Muscle layer of colon (tissue), 2 donors: ENCODE results near the gene CCND3.

Experiments used
- H3K27ac ChIP-seq: one replicate; pipeline ENCODE4 v1.7.0; 2013; ENCODE audit warnings: low read depth, mild to moderate bottlenecking, low read length, moderate library complexity
- H3K27me3 ChIP-seq, 2 donors: one replicate each; pipeline ENCODE4 v1.7.0; 2013; ENCODE audit warnings: low read length in 2 of 2, mild to moderate bottlenecking in 2 of 2; ENCODE audit not compliant: insufficient read depth in 2 of 2, control insufficient read depth in 1 of 2
- H3K36me3 ChIP-seq: one replicate; pipeline ENCODE4 v1.7.0; 2013; ENCODE audit warnings: mild to moderate bottlenecking, low read length; ENCODE audit not compliant: insufficient read depth
- H3K4me1 ChIP-seq: one replicate; pipeline ENCODE4 v1.7.0; 2013; ENCODE audit warnings: mild to moderate bottlenecking, low read length; ENCODE audit not compliant: insufficient read depth
- H3K4me3 ChIP-seq, 2 donors: one replicate each; pipeline ENCODE4 v1.7.0; 2013; ENCODE audit warnings: low read length in 2 of 2, low read depth in 1 of 2, mild to moderate bottlenecking in 1 of 2, moderate library complexity in 1 of 2
- H3K9ac ChIP-seq: one replicate; pipeline ENCODE4 v1.7.0; 2013; ENCODE audit warnings: low read length
- H3K9me3 ChIP-seq: one replicate; pipeline ENCODE4 v1.7.0; 2013; ENCODE audit warnings: mild to moderate bottlenecking, low read length
- donor health status: abdominal sarcoma.
- donor health status: Adenocarcinoma of cecum.

CCND3 gene

DNA sequence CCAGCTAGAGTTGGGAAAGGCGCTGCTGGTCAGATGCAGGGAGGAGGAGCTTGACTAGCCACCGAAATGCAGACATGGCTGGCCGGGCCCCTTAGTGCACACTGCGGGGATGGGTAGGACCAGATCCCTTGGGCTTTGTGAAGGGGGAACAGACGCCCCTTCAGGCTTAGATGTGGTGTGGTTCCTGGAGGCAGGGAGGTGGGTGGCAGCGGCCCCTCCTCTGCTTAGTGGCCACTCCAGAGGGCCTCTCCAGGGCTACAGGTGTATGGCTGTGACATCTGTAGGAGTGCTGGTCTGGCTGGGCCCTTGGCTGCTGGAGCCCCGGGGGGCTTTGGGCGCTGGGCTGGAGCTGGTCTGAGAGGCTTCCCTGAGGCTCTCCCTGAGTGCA is 5.9 kb downstream of the CCND3 start:
- Histone ChIP-seq H3K27me3 (no peaks in the 10 kb centered on the region), H3K9ac (no peak overlapping the region), H3K4me1 (peaks cover 43% of the 10 kb centered on the region), H3K9me3 (no peaks in the 10 kb centered on the region), H3K36me3 (peaks cover 56% of the 10 kb centered on the region), H3K4me3 (no peak overlapping the region), H3K27ac (no peak overlapping the region)

DNA sequence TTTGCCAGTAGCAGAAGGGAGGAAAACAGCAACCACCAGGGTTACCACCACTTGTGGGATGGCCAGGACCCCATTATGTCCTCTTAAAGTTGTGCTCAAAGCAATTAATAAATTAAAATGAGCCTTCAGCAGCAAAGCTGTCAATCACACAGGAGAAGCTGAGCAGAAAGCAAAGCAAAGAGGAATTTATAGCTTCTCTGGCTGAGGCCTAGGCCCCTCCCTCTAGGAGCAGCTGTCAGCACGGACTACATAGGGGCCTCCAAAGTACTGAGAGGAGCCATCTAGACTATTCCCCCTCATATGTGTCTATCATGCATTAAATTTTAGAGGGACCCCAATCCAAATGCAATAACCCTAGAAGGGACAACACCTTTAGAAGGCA is 6.4 kb downstream of the CCND3 start:
- Histone ChIP-seq H3K4me1 (peaks cover 38% of the 10 kb centered on the region), H3K9me3 (no peaks in the 10 kb centered on the region), H3K27me3 (no peaks in the 10 kb centered on the region), H3K27ac (no peak overlapping the region), H3K36me3 (peaks cover 61% of the 10 kb centered on the region), H3K9ac (no peak overlapping the region), H3K4me3 (no peak overlapping the region)

DNA sequence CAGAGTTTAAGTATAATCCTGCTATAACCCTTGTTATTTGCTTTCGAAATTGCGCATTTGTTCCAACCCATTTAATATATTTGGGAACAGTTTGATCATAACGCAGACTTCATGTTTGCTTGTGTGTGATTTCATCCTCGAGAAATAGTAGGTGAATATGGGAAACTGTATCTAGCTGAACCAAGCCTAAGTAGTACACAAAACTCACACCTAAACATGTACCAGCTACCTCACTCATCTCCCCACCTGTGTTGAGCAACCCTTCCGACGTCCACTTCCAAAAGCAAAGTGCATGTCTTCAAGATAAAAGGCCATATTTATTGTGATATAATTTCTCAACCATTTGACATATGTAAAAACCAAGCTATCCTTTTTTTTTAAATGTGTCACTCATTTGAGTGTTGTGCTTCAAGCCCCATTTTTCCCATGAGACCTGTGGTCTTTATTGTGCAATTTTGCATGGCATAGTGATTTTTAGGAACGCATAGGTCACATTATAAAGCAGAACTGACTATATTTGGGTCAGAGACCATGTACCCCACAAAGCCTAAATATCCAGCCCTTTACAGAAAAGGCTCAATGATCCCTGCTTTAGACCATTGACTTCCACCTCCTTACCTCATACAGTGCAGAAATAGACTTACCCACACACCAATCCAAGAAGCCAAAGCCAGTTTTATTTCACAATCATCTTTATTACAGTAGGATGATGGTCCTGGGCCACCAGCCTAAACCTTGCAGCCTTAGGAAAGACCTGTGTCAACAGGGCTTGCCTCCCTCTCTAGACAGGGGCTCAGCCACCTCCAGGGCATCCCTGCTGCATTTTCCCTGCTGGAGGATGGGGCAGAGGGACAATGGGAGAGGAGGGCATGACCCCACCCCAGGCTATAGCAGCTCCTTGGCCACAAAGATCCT is 7.1 kb downstream of the CCND3 start:
- Histone ChIP-seq H3K4me3 (no peak overlapping the region), H3K36me3 (peaks cover 67% of the 10 kb centered on the region), H3K9ac (no peak overlapping the region), H3K9me3 (no peaks in the 10 kb centered on the region), H3K27me3 (no peaks in the 10 kb centered on the region), H3K27ac (no peak overlapping the region), H3K4me1 (peaks cover 32% of the 10 kb centered on the region)

DNA sequence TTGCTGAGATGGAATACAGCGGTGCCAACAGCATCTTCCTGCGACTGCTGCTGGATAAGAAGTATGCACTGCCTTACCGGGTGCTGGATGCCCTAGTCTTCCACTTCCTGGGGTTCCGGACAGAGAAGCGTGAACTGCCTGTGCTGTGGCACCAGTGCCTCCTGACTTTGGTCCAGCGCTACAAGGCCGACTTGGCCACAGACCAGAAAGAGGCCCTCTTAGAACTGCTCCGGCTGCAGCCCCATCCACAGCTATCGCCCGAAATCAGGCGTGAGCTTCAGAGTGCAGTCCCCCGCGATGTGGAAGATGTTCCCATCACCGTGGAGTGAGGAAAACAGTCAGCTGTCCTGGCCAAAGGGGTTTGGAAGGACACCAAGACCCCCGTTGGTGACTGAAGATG is 9.2 kb downstream of the CCND3 start:
- no peaks in the 10 kb centered on the region for H3K27me3 ChIP-seq
- H3K27ac ChIP-seq: no peak overlapping the region
- peaks cover 10% of the 10 kb centered on the region for H3K4me1 ChIP-seq
- H3K9ac ChIP-seq: no peak overlapping the region
- no peaks in the 10 kb centered on the region for H3K9me3 ChIP-seq
- no peak overlapping the region for H3K4me3 ChIP-seq
- peaks cover 87% of the 10 kb centered on the region for H3K36me3 ChIP-seq

DNA sequence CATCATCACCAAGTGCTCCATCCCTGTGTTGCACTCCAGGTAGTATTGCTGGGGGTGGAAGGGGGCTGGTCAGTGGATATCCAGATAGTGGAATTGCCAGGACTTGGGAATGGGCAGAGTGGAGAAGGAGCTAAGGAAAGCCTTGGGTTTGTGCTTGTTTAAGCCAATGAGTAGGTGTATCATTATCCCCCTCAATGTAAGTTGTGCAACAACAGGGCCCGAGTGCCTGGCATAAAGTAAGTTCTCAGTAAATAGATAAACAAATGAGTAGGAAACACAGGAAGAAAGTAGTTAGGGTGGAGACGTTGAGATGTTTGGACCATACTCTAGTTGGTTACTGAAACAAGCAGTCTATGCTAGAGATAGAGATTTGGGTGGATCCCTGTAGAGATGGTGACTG is 9.8 kb downstream of the CCND3 start:
- H3K4me3 ChIP-seq: no peak overlapping the region
- no peak overlapping the region for H3K27ac ChIP-seq
- peaks cover 88% of the 10 kb centered on the region for H3K36me3 ChIP-seq
- peaks cover 4% of the 10 kb centered on the region for H3K4me1 ChIP-seq
- no peaks in the 10 kb centered on the region for H3K27me3 ChIP-seq
- no peak overlapping the region for H3K9ac ChIP-seq
- H3K9me3 ChIP-seq: no peaks in the 10 kb centered on the region

DNA sequence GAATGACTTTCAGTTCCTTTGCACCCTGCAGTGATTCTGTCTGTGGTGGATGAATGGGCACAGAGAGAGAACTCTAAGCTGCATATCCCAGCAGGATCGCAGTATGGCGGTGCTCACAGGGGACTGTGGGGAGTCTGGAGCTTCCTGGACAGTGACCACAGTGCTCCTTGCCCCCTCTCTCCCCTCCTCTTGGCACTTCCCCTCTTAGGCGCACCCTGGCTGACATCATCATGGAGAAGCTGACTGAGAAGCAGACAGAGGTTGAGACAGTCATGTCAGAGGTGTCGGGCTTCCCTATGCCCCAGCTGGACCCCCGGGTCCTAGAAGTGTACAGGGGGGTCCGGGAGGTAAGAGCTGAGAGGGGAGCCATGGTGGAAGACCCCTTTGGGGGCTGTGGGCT is 11.7 kb downstream of the CCND3 start:
- H3K27ac ChIP-seq: no peak overlapping the region
- no peaks in the 10 kb centered on the region for H3K4me1 ChIP-seq
- no peaks in the 10 kb centered on the region for H3K9me3 ChIP-seq
- H3K4me3 ChIP-seq: no peak overlapping the region
- H3K9ac ChIP-seq: no peak overlapping the region
- H3K27me3 ChIP-seq: no peaks in the 10 kb centered on the region
- H3K36me3 ChIP-seq: peaks cover 69% of the 10 kb centered on the region

DNA sequence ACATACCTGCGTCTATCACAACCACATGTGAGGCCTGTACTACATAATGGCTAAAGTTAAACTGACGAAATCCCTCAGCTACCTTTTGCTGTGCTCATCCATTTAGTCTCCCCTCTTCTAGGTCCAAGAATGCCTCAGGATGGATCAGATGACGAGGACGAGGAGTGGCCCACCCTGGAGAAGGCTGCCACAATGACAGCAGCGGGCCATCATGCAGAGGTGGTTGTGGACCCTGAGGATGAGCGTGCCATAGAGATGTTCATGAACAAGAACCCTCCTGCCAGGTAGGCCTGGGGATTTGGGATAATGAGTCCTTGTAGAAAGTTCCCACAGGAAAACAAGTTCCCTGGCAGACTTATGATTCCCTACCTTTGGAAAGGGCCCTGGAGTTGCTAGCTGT is 14.4 kb downstream of the CCND3 start:
- H3K27ac ChIP-seq: no peak overlapping the region
- no peak overlapping the region for H3K9ac ChIP-seq
- H3K4me3 ChIP-seq: no peak overlapping the region
- no peaks in the 10 kb centered on the region for H3K27me3 ChIP-seq
- peaks cover 8% of the 10 kb centered on the region for H3K4me1 ChIP-seq
- no peaks in the 10 kb centered on the region for H3K9me3 ChIP-seq
- peaks cover 50% of the 10 kb centered on the region for H3K36me3 ChIP-seq

DNA sequence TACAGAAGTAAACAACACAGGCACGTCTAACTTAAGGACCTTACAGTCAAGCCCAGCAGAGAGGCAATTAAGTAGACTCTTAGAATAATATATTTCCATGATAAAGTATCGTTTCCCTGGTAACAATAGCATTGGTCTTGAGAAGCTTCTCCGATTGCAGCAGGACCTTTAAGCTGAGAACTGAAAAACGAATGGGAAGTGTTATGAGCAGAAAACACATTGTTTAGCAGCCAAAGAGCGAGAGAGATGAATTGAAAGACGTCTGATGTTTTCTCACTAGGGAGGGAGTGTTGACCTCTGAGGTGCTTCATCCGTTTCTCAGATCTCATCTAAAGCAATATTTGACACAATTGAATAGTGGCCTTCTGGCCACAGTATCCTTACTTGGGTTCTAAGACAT is 19.5 kb downstream of the CCND3 start:
- peaks cover 29% of the 10 kb centered on the region for H3K4me1 ChIP-seq
- peak overlapping the region; percentile 91 to 96 for H3K4me3 ChIP-seq
- H3K9me3 ChIP-seq: no peaks in the 10 kb centered on the region
- H3K27ac ChIP-seq: no peak overlapping the region
- no peaks in the 10 kb centered on the region for H3K27me3 ChIP-seq
- peaks cover under 1% of the 10 kb centered on the region for H3K36me3 ChIP-seq
- peak overlapping the region; percentile 96 for H3K9ac ChIP-seq

DNA sequence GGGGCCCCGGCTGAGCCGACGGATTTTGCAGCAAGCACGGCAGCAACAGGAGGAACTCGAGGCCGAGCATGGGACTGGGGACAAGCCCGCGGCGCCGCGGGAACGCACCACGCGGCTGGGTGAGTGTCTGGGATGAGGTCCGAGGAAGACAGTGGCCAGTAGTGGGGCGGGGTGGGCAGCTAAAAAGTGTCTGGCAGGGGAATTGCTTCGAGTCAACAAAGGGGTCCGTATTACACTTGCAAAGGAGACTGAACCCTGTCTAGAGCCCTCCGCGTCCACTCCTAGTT is 20.0 kb downstream of the CCND3 start:
- H3K4me1 ChIP-seq: peaks cover 29% of the 10 kb centered on the region
- peak overlapping the region; percentile 96 for H3K9ac ChIP-seq
- H3K27me3 ChIP-seq: no peaks in the 10 kb centered on the region
- H3K4me3 ChIP-seq: peak overlapping the region; percentile 91 to 96
- peak overlapping the region; percentile 95 for H3K27ac ChIP-seq
- H3K36me3 ChIP-seq: no peaks in the 10 kb centered on the region
- H3K9me3 ChIP-seq: no peaks in the 10 kb centered on the region

DNA sequence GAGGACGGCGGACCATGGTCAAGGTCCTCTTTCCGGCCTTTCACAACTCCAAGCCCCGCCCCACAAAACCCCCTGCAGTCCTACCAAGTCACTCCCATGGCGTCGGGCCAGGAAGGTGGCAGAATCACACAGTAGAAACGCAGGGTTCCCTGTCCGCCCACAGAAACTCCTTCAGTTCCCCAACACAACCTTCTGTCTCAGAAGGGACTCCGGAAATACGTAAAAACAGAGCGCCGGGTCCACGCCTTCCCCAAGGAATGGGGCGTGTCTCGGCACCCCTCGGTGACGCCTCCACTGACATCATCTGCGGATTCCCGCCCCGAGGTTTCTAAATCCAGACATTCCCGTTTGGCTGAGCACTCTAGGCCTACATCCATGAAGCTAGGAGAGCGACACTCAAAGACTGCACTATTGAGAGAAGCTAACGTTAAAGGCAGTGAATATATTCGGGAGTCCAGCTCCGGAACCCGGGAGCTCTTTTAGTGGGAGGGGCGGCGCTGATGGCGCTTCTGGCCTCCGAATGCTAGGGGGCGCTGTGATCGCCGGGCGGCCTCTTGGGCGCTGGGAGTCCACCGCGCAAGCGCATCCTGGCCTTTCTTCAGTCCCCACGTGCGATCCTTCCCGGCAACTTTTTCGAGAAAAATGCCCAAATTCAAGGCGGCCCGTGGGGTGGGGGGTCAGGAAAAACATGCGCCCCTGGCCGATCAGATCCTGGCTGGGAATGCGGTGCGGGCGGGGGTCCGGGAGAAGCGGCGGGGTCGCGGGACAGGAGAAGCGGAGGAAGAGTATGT is 20.5 kb downstream of the CCND3 start, which contains the start of the genes BYSL and MED20:
Gene BYSL (plus strand): TSS at position 579 of the 791 bp plus-strand sequence. CDS start 64 bp downstream, at position 643.
Gene MED20 (minus strand): TSS at position 219 of the 791 bp plus-strand sequence. CDS start 121 bp downstream, at position 98.
- H3K4me1 ChIP-seq: peaks cover 29% of the 10 kb centered on the region
- no peaks in the 10 kb centered on the region for H3K27me3 ChIP-seq
- H3K9me3 ChIP-seq: no peaks in the 10 kb centered on the region
- H3K9ac ChIP-seq: peak within 1 kb of the TSS; percentile 96
- H3K36me3 ChIP-seq: no peaks in the 10 kb centered on the region
- H3K27ac ChIP-seq: peak within 1 kb of the TSS; percentile 95
- peak within 1 kb of the TSS; percentile 91 to 96 for H3K4me3 ChIP-seq

DNA sequence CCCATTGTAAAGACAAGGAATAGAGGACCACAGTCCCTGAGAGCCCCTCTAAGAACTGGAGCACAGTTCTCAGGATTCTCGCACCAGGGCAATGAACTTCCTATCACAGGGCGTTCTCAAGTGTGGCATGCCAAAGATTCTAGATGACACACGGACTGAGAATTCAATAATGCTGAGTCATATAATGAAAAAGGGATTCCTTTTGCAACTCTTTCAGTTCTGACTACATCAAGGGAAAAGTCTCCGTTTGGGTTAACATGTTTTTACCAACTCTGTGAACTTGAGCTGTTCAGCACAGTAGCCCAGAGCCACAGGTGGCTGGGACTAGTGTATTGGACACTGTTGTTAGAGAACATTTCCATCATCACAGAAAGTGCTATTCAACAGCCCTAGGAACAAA is 24.1 kb downstream of the CCND3 start:
- peaks cover 24% of the 10 kb centered on the region for H3K4me1 ChIP-seq
- peaks cover 26% of the 10 kb centered on the region for H3K36me3 ChIP-seq
- H3K4me3 ChIP-seq: no peak overlapping the region
- H3K27me3 ChIP-seq: no peaks in the 10 kb centered on the region
- no peaks in the 10 kb centered on the region for H3K9me3 ChIP-seq
- H3K27ac ChIP-seq: no peak overlapping the region
- no peak overlapping the region for H3K9ac ChIP-seq
